ENCODE data around the gene QPCTL. TPM values are rescaled to one million over a fixed set of nuclear protein-coding genes. Genes with fewer than 3 reads are reported as not detected.

The QPCTL gene
- polyA plus RNA-seq, 1 experiment: 16.8 TPM

GRCh38 chr19:45645631-45646344 is 46.7 kb upstream of the QPCTL start:
- H3K36me3 ChIP-seq (ENCODE audit: control insufficient read depth, insufficient read depth, low read length): no peaks in the 10 kb centered on the region
- peak overlapping the region; percentile 37 for H3K4me3 ChIP-seq (ENCODE audit: low read depth, low read length)
- H3K27me3 ChIP-seq (ENCODE audit: control insufficient read depth, insufficient read depth, low read length): no peaks in the 10 kb centered on the region; the same call in 1 of the 2 replicates
- ChIA-PET CTCF (interaction anchor here (1.3 to 5.8 kb wide), 5 partner anchors 32 to 206 kb away, joined by 3 to 99 read pairs (median 8); partner anchors contain the start of gene GPR4), POLR2A (interaction anchor here (0.5 to 0.6 kb wide), 2 partner anchors 138 to 167 kb away, joined by 3 to 6 read pairs; no protein-coding TSS in a partner anchor)
- peak; percentile 41 for DNase-seq (ENCODE audit: low read depth)
- no peak for TF ChIP-seq CTCF (IDR thresholded peaks at IDR 0.05; ENCODE audit: insufficient read depth, low read depth, low read length)

GRCh38 chr19:45646345-45646698 is 46.1 kb upstream of the QPCTL start:
- ChIA-PET POLR2A (interaction anchor here (0.5 to 0.6 kb wide), 2 partner anchors 138 to 168 kb away, joined by 3 to 6 read pairs; no protein-coding TSS in a partner anchor), CTCF (interaction anchor here (1.3 to 5.8 kb wide), 5 partner anchors 31 to 207 kb away, joined by 3 to 99 read pairs (median 8); partner anchors contain the start of gene GPR4)
- no peak for DNase-seq (ENCODE audit: low read depth)
- TF ChIP-seq CTCF (IDR thresholded peaks at IDR 0.05; ENCODE audit: insufficient read depth, low read depth, low read length): no peak
- H3K27me3 ChIP-seq (ENCODE audit: control insufficient read depth, insufficient read depth, low read length): no peaks in the 10 kb centered on the region; the same call in 1 of the 2 replicates
- peak overlapping the region; percentile 37 for H3K4me3 ChIP-seq (ENCODE audit: low read depth, low read length)
- no peaks in the 10 kb centered on the region for H3K36me3 ChIP-seq (ENCODE audit: control insufficient read depth, insufficient read depth, low read length)

DNA sequence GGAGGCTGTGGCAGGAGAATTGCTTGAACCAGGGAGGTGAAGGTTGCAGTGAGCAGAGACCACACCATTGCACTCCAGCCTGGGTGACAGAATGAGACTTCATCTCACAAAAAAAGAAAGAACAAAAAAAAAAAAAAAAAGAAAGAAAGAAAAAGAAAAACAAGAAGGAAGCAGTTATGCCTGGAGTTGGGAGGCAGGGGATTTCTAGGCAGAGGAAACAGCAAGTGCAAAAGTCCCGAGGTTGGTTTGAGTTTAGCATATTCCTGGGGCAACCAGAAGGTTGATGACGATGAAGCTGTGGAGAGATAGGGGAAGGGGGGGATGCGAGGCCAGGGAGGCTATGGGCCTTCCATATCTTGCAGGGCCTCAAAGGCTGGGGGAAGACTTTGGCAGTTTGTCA is 41.7 kb upstream of the QPCTL start:
- ChIA-PET POLR2A (no interaction called here), CTCF (interaction anchor here (0.6 to 1.2 kb wide), 3 partner anchors 9 to 56 kb away, joined by 3 to 4 read pairs (median 3); no protein-coding TSS in a partner anchor)
- no peak for DNase-seq (ENCODE audit: low read depth)

GRCh38 chr19:45653634-45654033 is 38.8 kb upstream of the QPCTL start:
- no peak for DNase-seq (ENCODE audit: low read depth)
- no peaks in the 10 kb centered on the region for H3K36me3 ChIP-seq (ENCODE audit: control insufficient read depth, insufficient read depth, low read length)
- ChIA-PET POLR2A (no interaction called here), CTCF (interaction anchor here (1.6 kb wide), 1 partner anchor 12 kb away, joined by 5 read pairs; no protein-coding TSS in a partner anchor)
- H3K27me3 ChIP-seq (ENCODE audit: control insufficient read depth, insufficient read depth, low read length): no peaks in the 10 kb centered on the region; the same call in 1 of the 2 replicates
- TF ChIP-seq CTCF (IDR thresholded peaks at IDR 0.05; ENCODE audit: insufficient read depth, low read depth, low read length): no peak
- no peak overlapping the region for H3K4me3 ChIP-seq (ENCODE audit: low read depth, low read length)

More for the DNA sequence above, 41.7 kb upstream of the QPCTL start:
- no peak for TF ChIP-seq CTCF (IDR thresholded peaks at IDR 0.05; ENCODE audit: insufficient read depth, low read depth, low read length)
- Histone ChIP-seq H3K4me3 (ENCODE audit: low read depth, low read length) (no peak overlapping the region), H3K36me3 (ENCODE audit: control insufficient read depth, insufficient read depth, low read length) (no peaks in the 10 kb centered on the region), H3K27me3 (ENCODE audit: control insufficient read depth, insufficient read depth, low read length) (no peaks in the 10 kb centered on the region; the same call in 1 of the 2 replicates)

DNA sequence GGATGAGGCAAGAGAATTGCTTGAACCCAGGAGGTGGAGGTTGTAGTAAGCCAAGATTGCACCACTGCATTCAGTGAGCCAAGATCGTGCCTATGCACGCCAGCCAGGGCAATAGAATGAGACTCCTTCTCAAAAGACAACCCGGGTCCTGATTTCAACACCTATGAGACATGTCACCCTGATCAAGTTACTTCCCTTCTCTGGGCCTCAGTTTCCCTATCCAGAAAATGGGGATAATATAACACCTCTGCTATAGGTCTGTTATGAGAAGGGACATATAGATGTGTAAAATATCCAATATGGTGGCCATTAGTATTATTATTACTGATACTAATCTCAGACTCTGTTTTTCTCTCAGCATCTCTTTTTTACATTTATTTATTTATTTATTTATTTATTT is 37.4 kb upstream of the QPCTL start:
- no peak for TF ChIP-seq CTCF (IDR thresholded peaks at IDR 0.05; ENCODE audit: insufficient read depth, low read depth, low read length)
- ChIA-PET POLR2A (no interaction called here), CTCF (no interaction called here)
- peaks cover 3% of the 10 kb centered on the region; the same call in 1 of the 2 replicates for H3K27me3 ChIP-seq (ENCODE audit: control insufficient read depth, insufficient read depth, low read length)
- no peak overlapping the region for H3K4me3 ChIP-seq (ENCODE audit: low read depth, low read length)
- DNase-seq (ENCODE audit: low read depth): no peak
- no peaks in the 10 kb centered on the region for H3K36me3 ChIP-seq (ENCODE audit: control insufficient read depth, insufficient read depth, low read length)
